NCI-H526 (cell line): ENCODE results near the gene HDAC11.

Experiments used
- DNase-seq, 2 experiments: peaks; one replicate each; lab custom pipeline; 2025; lab: John Stamatoyannopoulos, UW

HDAC11 gene

DNA sequence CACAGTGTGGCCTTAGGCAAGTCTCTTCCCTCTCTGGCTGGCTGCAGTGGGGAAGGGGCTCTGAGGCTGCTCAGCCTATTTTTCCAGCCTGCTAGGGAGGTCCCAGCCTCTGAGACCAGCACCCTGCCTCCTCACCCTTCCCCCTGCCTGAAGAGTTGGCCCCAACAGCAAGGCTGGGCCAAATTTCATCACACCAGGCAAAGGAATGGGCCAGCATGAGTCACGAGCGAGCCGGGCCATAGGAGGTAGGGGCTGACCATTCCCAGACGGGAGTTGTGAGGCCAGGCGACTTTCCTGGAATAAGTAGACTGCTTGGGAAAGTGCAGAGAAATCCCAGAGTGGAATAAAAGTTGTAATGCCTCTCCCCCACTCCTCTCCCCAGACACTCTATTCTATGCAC lies 63.1 kb downstream of the HDAC11 start:
- no peak for DNase-seq

GRCh38 chr3:13544293-13544831 lies 64.3 kb downstream of the HDAC11 start:
- DNase-seq: no peak

GRCh38 chr3:13544951-13545651 lies 65.0 kb downstream of the HDAC11 start:
- no peak for DNase-seq

DNA sequence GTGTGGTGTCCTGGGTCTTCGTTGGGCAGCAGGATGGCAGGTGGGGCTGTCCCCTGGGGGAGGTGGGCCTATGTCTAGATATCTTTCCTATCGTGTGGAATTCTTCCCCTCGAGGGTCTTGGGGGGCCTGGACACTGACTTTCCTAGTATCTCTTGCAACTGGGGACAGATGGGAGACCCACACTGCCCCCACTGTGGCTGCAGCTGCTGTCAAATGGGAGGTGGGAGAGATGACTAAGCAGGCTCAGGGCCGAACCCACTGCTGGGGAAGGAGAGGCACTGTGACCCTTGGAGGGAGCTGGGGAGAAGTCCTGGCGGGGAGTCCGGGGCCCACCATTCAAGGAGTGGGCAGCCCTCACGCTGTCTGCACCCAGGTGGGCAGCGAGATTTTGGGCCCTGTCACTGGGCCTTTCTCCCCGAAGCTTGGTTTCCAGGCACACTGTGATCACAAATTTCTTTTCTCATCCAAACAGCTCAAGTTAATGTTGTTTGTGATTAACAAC lies 65.9 kb downstream of the HDAC11 start:
- no peak for DNase-seq

DNA sequence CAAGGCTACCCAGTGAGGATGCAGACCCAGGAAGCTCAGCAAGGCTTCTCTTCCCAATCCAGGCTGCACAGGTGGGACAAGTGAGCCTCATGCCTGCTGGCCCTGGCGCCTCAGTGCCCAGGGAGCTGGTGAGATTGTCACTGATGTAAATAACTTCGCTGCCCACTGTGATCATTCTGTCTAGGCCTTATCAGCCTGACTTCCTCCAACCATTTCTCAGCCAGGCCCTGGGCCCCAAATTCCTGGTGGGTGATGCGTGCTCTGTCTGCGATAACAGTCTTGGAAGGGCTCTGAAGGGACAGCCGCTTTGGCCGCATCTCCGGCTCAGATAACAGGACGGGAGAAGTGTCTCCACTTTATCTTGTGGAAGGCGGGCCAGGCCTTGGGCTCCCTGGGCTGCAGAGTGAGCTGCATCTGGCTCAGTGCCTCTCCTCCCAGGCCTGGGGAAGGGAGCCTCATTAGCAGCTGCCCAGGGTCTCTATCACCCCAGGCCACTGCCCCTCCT lies 66.6 kb downstream of the HDAC11 start:
- DNase-seq: no peak

- DNase-seq: peak in 1 of 2 experiments; percentile 13
Measured at GRCh38 chr3:13547591-13548371, 67.7 kb downstream of the HDAC11 start.

- DNase-seq: peak in 1 of 2 experiments; percentile 64
Measured at GRCh38 chr3:13548696-13549622, 68.9 kb downstream of the HDAC11 start, which contains the start of gene FBLN2. Gene FBLN2, plus strand, starts transcription at chr3:13549125. Its CDS starts 21,231 bp downstream, at chr3:13570356.

DNA sequence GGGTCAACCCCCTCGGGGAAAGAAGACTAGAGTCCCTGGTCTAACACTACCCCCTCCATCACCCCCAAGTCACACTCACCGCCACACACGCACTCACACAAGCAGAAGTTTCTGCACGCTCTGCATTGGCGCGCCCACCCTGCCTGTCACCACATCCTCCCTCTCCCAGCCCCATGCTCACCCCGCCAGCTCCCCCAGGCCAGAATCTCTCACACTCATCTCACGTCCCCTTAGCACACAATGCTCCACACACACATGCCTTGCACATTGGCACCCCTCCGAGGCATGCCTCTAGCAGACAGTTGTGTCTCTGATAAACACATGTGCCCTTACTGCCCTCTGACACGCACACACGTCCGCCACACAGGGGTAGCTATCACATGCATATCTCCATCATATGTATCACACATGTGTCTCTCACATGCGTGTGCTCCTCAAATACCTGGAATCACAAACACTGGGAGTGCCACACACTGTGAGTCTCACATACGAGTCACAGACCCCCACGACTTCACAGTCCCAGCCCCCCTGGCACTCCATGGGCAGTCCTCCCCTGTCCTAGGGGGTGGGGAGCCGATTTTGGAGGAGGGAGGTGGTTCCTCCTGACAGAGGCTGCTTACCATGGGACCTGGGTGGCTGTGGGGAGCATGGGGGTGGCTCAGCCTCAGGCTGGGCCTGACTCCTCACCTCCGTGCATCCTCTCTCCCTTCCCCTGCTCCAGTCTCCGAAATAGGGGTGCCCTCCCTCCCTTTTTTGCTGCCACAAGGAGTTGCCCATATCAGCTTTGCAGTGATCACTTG lies 69.7 kb downstream of the HDAC11 start:
- no peak for DNase-seq

DNA sequence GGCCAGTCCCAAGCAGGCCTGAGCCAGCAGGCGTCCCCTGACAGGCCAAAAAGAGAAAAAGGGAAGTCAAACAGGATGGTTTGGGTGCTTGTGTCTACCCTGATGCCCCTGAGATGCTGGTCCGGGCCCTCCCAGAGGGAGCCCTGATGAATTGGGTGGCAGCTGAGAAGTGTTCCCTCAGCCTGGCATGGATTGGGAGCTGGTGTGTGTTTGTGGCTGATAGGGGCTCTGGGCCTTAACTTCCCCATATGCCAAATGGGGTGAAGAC lies 70.3 kb downstream of the HDAC11 start:
- no peak for DNase-seq

DNA sequence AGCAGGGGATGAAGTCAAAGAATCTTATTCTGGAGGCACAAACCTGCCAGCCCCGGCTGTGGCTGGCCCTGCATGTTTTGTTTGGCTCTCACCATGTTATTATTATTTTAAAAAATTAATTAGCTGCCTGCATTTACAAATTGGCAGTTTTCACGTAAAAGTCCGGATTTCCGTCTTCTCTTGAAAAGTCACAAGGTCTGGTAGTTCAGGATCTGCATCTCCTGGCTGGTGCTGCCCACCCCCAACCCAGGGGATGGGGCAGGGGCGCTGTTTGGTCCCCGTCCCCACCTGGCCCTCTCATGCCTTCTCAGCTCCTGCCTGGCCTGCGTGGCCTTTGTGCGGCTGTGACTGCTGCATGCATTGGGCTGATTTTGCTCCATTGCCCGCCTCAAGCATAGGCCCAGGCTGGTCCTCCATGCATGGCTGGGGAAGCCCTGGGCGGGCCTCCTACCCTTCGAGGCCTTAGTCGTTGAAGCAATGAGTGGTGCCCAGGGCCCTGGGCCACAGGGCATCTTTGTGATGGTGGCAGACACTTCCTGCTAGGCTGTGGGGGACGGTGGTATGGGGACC lies 70.8 kb downstream of the HDAC11 start:
- DNase-seq: no peak

DNA sequence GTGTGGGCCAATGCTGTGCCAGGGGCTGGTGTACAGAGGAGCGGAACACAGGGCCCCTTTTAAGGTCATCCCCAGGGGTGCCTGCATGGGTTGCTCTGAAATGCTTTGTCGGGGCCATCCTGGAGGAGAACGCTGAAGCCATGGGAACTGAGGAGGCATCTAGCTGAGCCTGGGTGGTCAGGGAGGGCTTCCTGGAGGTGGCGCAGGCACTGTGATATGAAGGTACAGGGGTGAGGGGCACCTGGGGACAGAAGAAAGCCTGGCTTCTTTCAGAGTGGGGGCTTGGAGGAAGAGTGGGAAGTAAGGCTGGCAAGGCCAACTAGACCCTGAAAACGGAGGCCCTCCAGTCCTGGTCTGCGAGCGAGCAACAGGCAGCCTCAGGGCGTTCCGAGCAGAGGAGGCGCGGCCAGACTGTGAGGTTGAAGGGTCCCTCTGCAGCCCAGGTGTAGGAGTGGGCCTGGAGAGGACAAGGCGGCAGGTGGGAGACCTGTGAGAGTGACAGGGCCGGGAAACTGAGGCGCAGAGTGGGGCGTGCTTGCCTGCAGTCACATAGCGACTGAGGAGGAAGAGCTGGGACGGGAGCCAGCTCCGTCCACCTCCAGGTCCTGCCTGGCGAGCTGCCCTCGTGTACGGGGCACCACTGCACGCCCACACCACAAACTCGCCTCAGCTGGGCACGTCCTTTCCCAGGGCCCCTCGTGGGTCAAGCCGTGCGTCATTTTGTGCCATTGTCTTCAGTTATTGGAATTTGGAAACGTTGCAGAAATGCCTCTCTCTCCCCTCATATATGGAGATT lies 72.9 kb downstream of the HDAC11 start:
- no peak for DNase-seq

GRCh38 chr3:13553686-13554085 lies 73.6 kb downstream of the HDAC11 start:
- no peak for DNase-seq

DNA sequence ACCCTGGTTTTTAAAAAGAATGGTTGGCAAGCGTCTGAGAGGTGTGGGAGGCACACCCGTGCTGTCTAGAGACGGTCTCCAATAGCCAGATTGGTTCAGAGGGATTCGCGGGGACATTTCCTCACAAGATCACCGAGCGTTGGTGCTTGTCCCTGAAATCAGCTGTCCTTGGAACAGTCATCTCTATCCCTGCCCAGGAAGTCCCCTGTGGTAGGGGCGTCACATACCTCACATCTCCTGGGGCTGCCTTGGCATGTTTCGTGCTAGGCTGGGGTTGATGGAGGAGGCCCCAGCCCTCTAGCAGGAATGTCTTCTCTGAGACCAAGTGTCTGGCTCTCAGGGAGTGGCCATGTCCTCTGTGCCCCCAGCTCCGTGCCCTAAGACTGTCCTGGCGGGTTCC lies 75.6 kb downstream of the HDAC11 start:
- no peak for DNase-seq
